ENCODE data around the gene PRKCQ.

- TF ChIP-seq CTCF (IDR thresholded peaks at IDR 0.05), result no peak
- TF ChIP-seq EP300 (IDR thresholded peaks at IDR 0.05), result no peak
- no peak for TF ChIP-seq POLR2A (IDR thresholded peaks at IDR 0.05)
Observed at GRCh38 chr10:6625428-6625827, 45.4 kb upstream of the PRKCQ start.

Data from tibial nerve (tissue), 4 donors.